Dedifferentiated amniotic fluid mesenchymal stem cell (primary cell): ENCODE results near the gene SPATS2L.

Source experiments
- DNase-seq: peaks from one replicate; pipeline ENCODE4 v3.0.0-alpha.2; 2016; ENCODE audit errors: extremely low spot score

The SPATS2L gene

GRCh38 chr2:200408428-200409316, 102.2 kb downstream of the SPATS2L start:
- DNase-seq = peak; percentile 74

- no peak for DNase-seq
Observed at GRCh38 chr2:200411831-200412230, 105.3 kb downstream of the SPATS2L start.

- DNase-seq = no peak
Observed at GRCh38 chr2:200414367-200414766, 107.9 kb downstream of the SPATS2L start.

GRCh38 chr2:200415455-200415854, 109.0 kb downstream of the SPATS2L start:
- no peak for DNase-seq

GRCh38 chr2:200416878-200417277, 110.4 kb downstream of the SPATS2L start:
- DNase-seq = no peak

GRCh38 chr2:200417366-200417765, 110.9 kb downstream of the SPATS2L start:
- DNase-seq = no peak

GRCh38 chr2:200418399-200418798, 111.9 kb downstream of the SPATS2L start:
- DNase-seq = no peak

- no peak for DNase-seq
Observed at GRCh38 chr2:200419325-200419724, 112.8 kb downstream of the SPATS2L start.

GRCh38 chr2:200421270-200421669, 114.8 kb downstream of the SPATS2L start:
- DNase-seq = no peak

GRCh38 chr2:200422071-200422470, 115.6 kb downstream of the SPATS2L start:
- DNase-seq = no peak

- DNase-seq = peak; percentile 62
Observed at GRCh38 chr2:200422532-200423261, 116.2 kb downstream of the SPATS2L start.

GRCh38 chr2:200423541-200423940, 117.0 kb downstream of the SPATS2L start:
- DNase-seq = no peak

GRCh38 chr2:200425026-200425821, 118.7 kb downstream of the SPATS2L start:
- DNase-seq = no peak

- no peak for DNase-seq
Observed at GRCh38 chr2:200426754-200427153, 120.3 kb downstream of the SPATS2L start.

GRCh38 chr2:200428961-200429665, 122.6 kb downstream of the SPATS2L start:
- DNase-seq = no peak

GRCh38 chr2:200430017-200430416, 123.5 kb downstream of the SPATS2L start:
- DNase-seq = no peak

GRCh38 chr2:200431996-200432705, 125.7 kb downstream of the SPATS2L start:
- DNase-seq = no peak

GRCh38 chr2:200435379-200435778, 128.9 kb downstream of the SPATS2L start:
- DNase-seq = no peak

- DNase-seq = no peak
Observed at GRCh38 chr2:200438251-200438650, 131.8 kb downstream of the SPATS2L start.

- no peak for DNase-seq
Observed at GRCh38 chr2:200438846-200439245, 132.4 kb downstream of the SPATS2L start.

- no peak for DNase-seq
Observed at GRCh38 chr2:200439981-200440380, 133.5 kb downstream of the SPATS2L start.
